Endothelial cell of umbilical vein (primary cell): ENCODE results near the gene APPL2. TPM values are rescaled to one million over a fixed set of nuclear protein-coding genes. Genes with fewer than 3 reads are reported as not detected.

Experiments
- BruUV-seq: library from RNA; stranded (reverse); fragments of 400-500 nt; replicated peaks from 2 replicates; lab custom pipeline; 2021; lab: Mats Ljungman, UMichigan
- CTCF ChIA-PET: fragments of 300-600, 350-600 bp; sonication (Branson Sonifier 250); formaldehyde crosslinking; loops from one replicate; lab custom pipeline; 2021; ENCODE audit warnings: antibody characterized with exemption, inconsistent platforms; lab: Charles Lee
- POLR2A ChIA-PET: fragments of 300-600, 350-600 bp; sonication (Branson Sonifier 250); formaldehyde crosslinking; loops from one replicate; lab custom pipeline; 2021; ENCODE audit warnings: antibody characterized with exemption, inconsistent platforms; lab: Charles Lee
- DNase-seq: peaks from one replicate; pipeline ENCODE4 v3.0.0-alpha.2; 2011; ENCODE audit warnings: low read depth, low spot score
- FAIRE-seq: peaks from 2 replicates; lab custom pipeline; 2011; peaks lifted over from hg19 to GRCh38; lab: Jason Lieb, UNC
- H2AFZ ChIP-seq: 2 replicates; pipeline ENCODE4 v1.6.0; 2012; ENCODE audit warnings: low read depth, low read length, control low read depth, inconsistent platforms
- H3K27ac ChIP-seq: 2 replicates; pipeline ENCODE4 v1.5.1; 2011; ENCODE audit warnings: low read depth, mild to moderate bottlenecking, control low read depth, low read length, moderate library complexity; ENCODE audit not compliant: insufficient read depth
- H3K27me3 ChIP-seq, 2 experiments: 2 replicates each; pipeline versions ENCODE4 v1.6.0 to v1.6.1; 2011; ENCODE audit warnings: low read length in 2 of 2, mixed read lengths in 1 of 2; ENCODE audit not compliant: control insufficient read depth in 2 of 2, insufficient read depth in 2 of 2
- H3K36me3 ChIP-seq, 2 experiments: 2 replicates in 1 of 2; 3 replicates in 1 of 2; pipeline ENCODE4 v1.5.1; 2011; ENCODE audit warnings: low read length in 2 of 2, mild to moderate bottlenecking in 1 of 2, moderate library complexity in 1 of 2; ENCODE audit not compliant: control insufficient read depth in 2 of 2, insufficient read depth in 2 of 2; ENCODE audit errors: extremely low read depth in 1 of 2
- H3K4me1 ChIP-seq: 3 replicates; pipeline ENCODE4 v1.5.1; 2011; ENCODE audit warnings: mild to moderate bottlenecking, low read length; ENCODE audit not compliant: control insufficient read depth, insufficient read depth; ENCODE audit errors: extremely low read depth
- H3K4me2 ChIP-seq: 2 replicates; pipeline ENCODE4 v1.6.1; 2011; ENCODE audit warnings: low read length, control low read depth, mixed read lengths; ENCODE audit not compliant: insufficient read depth
- H3K4me3 ChIP-seq, 3 experiments: fragments of 200-600 bp in 1 of 3; sonication (generic), shearing (Covaris generic) in 1 of 3; replicated peaks in 1 of 3; 2 replicates each; pipeline ENCODE4 v1.5.1; 2011 to 2016; ENCODE audit warnings: control low read depth in 3 of 3, low read length in 3 of 3, mild to moderate bottlenecking in 2 of 3, inconsistent platforms in 1 of 3, low read depth in 1 of 3, moderate library complexity in 1 of 3; ENCODE audit not compliant: insufficient read depth in 1 of 3
- H3K79me2 ChIP-seq: 2 replicates; pipeline ENCODE4 v1.6.0; 2012; ENCODE audit warnings: low read length, inconsistent platforms; ENCODE audit not compliant: control insufficient read depth, insufficient read depth
- H3K9ac ChIP-seq: replicated peaks from 2 replicates; pipeline ENCODE3; 2011; ENCODE audit warnings: low read length, control low read depth; ENCODE audit not compliant: insufficient read depth; ENCODE audit errors: extremely low read depth
- H3K9me1 ChIP-seq: replicated peaks from 3 replicates; pipeline ENCODE4 v1.6.0; 2011; ENCODE audit warnings: mild to moderate bottlenecking, low read length; ENCODE audit not compliant: control insufficient read depth, insufficient read depth; ENCODE audit errors: extremely low read depth
- H3K9me3 ChIP-seq: replicated peaks from 2 replicates; pipeline ENCODE4 v1.5.1; 2012; ENCODE audit warnings: low read length, inconsistent platforms; ENCODE audit not compliant: control insufficient read depth, insufficient read depth
- H4K20me1 ChIP-seq: replicated peaks from 2 replicates; pipeline ENCODE3; 2011; ENCODE audit warnings: mild to moderate bottlenecking, low read length; ENCODE audit not compliant: control insufficient read depth, insufficient read depth; ENCODE audit errors: extremely low read depth
- EZH2 ChIP-seq: IDR thresholded peaks from 2 replicates; pipeline ENCODE4 v1.6.1; 2012; ENCODE audit warnings: borderline replicate concordance, low read depth, mild to moderate bottlenecking, moderate library complexity, low read length, inconsistent platforms; ENCODE audit not compliant: severe bottlenecking
- FOS ChIP-seq: IDR thresholded peaks from 2 replicates; pipeline ENCODE4 v1.6.1; 2011; ENCODE audit warnings: mild to moderate bottlenecking, low read length, moderate library complexity, borderline replicate concordance; ENCODE audit not compliant: insufficient read depth
- GATA2 ChIP-seq: IDR thresholded peaks from 2 replicates; pipeline ENCODE4 v1.7.0; 2011; ENCODE audit warnings: low read depth, mild to moderate bottlenecking, moderate library complexity, mixed read lengths, low read length; ENCODE audit not compliant: insufficient read length, insufficient read depth
- JUN ChIP-seq: IDR thresholded peaks from 2 replicates; pipeline ENCODE4 v1.6.1; 2011; ENCODE audit warnings: borderline replicate concordance, low read depth; ENCODE audit not compliant: insufficient read length, insufficient read depth
- MYC ChIP-seq: IDR thresholded peaks from one replicate; pipeline ENCODE4 v1.6.1; 2011; ENCODE audit warnings: mild to moderate bottlenecking, low read depth, low read length
- POLR2A ChIP-seq: IDR thresholded peaks from 2 replicates; pipeline ENCODE4 v1.6.1; 2012; ENCODE audit warnings: low read depth, mild to moderate bottlenecking, control low read depth, low read length
- POLR2AphosphoS5 ChIP-seq: IDR thresholded peaks from 2 replicates; pipeline ENCODE4 v1.6.1; 2012; ENCODE audit warnings: low read depth, mild to moderate bottlenecking, control low read depth, low read length, moderate library complexity; ENCODE audit not compliant: insufficient read depth
- dilution Hi-C: fragments of 300-500 bp; cut with MboI; formaldehyde crosslinking; loops from one replicate; pipeline ENCODE4 v1.15.0; 2019; ENCODE audit warnings: low sequenced_read_pairs; ENCODE audit not compliant: extremely low pct_ligation_motif_present
- intact Hi-C: fragments of 100-400 bp; cut with micrococcal nuclease; formaldehyde crosslinking; loops from one replicate; pipeline ENCODE4 v1.10.0; 2022
- polyA plus RNA-seq, 4 experiments: library from polyadenylated mRNA; depleted of rRNA in 3 of 4; stranded (reverse) in 3 of 4; unstranded in 1 of 4; fragments of >200 nt; gene quantifications; 2 replicates each; pipeline versions ENCODE4 v1.2.1 to v1.2.3, GENCODE V29; 2011 to 2012; ENCODE audit warnings: missing spikeins in 1 of 4
- total RNA-seq: library from RNA; stranded (reverse); gene quantifications from 2 replicates; pipeline ENCODE4 v1.2.3, GENCODE V29; 2021
- TF ChIP-seq, protein P1 (sequence below): IDR thresholded peaks from 2 replicates; pipeline ENCODE4 v1.6.1; 2011; ENCODE audit not compliant: insufficient read depth, insufficient read length
- TF ChIP-seq, protein P2 (sequence below), 2 donors: IDR thresholded peaks; 1 replicate in 1 of 2; 2 replicates in 1 of 2; pipeline ENCODE4 v1.5.1; 2011; ENCODE audit warnings: low read length in 2 of 2, mild to moderate bottlenecking in 2 of 2, moderate library complexity in 2 of 2, control low read depth in 1 of 2, inconsistent platforms in 1 of 2, low read depth in 1 of 2; ENCODE audit not compliant: insufficient read depth in 1 of 2; ENCODE audit errors: extremely low read depth in 1 of 2

APPL2 gene
- total and polyA plus RNA-seq, 2 donors (not counting 3 experiments of a cell fraction or from before 2014, with no cell fraction given) = 8.1 to 21.4 TPM

DNA sequence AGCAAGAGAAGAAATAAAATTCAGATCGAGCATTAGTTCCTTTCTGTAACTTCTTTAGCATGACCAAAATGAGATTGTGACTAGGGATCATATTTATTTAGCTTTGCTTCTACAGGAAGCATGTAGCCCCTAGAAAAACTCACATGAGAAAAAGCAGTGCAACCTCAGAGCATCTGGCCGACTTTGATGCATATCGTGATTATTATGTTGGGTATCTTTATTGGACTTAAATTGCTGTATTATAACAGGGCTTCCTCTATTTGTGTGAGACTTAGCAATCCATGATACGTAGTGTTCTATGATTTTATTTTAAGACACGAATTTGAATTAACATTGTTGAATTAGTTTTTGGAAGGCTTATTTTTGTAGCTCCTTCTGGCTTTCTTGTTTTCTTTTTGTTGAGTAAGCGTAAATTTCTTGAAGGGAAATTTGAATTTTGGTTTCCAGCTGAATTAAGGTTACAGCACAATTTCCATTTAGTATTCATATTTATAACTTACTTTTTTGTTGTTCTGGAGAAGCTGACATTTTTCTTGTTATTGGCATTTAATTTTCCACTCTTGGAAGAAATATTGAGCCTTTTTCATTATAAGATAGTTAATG is 94.6 kb downstream of the APPL2 start:
- intact Hi-C loops = no loop called here
- H3K27ac ChIP-seq = no peak overlapping the region
- CTCF ChIA-PET = no interaction called here

More for the DNA sequence above, 94.6 kb downstream of the APPL2 start:
- H3K4me3 ChIP-seq = no peak overlapping the region
- H3K79me2 ChIP-seq = peaks cover 18% of the 10 kb centered on the region
- no peaks in the 10 kb centered on the region for H3K27me3 ChIP-seq
- TF ChIP-seq, protein P1, sequence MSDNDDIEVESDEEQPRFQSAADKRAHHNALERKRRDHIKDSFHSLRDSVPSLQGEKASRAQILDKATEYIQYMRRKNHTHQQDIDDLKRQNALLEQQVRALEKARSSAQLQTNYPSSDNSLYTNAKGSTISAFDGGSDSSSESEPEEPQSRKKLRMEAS = no peak
- TF ChIP-seq JUN (no peak), GATA2 (no peak), FOS (no peak), POLR2A (no peak), EZH2 (no peak), MYC (no peak), POLR2AphosphoS5 (no peak)
- TF ChIP-seq, protein P2, sequence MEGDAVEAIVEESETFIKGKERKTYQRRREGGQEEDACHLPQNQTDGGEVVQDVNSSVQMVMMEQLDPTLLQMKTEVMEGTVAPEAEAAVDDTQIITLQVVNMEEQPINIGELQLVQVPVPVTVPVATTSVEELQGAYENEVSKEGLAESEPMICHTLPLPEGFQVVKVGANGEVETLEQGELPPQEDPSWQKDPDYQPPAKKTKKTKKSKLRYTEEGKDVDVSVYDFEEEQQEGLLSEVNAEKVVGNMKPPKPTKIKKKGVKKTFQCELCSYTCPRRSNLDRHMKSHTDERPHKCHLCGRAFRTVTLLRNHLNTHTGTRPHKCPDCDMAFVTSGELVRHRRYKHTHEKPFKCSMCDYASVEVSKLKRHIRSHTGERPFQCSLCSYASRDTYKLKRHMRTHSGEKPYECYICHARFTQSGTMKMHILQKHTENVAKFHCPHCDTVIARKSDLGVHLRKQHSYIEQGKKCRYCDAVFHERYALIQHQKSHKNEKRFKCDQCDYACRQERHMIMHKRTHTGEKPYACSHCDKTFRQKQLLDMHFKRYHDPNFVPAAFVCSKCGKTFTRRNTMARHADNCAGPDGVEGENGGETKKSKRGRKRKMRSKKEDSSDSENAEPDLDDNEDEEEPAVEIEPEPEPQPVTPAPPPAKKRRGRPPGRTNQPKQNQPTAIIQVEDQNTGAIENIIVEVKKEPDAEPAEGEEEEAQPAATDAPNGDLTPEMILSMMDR (IDR thresholded peaks at IDR 0.05; ENCODE audit: extremely low read depth in 1 of 2, insufficient read depth in 1 of 2, low read depth in 1 of 2, low read length in 2 of 2) = no peak
- no peaks in the 10 kb centered on the region for H3K9me3 ChIP-seq
- dilution Hi-C loops = no loop called here
- H3K9me1 ChIP-seq = no peaks in the 10 kb centered on the region
- no TSS peak for BruUV-seq
- H3K4me2 ChIP-seq = no peak overlapping the region
- no peaks in the 10 kb centered on the region for H3K4me1 ChIP-seq
- no peak overlapping the region for H3K9ac ChIP-seq
- DNase-seq (no peak), FAIRE-seq (no peak)
- H3K36me3 ChIP-seq = peaks cover 8 to 51% of the 10 kb centered on the region in 2 experiments
- H4K20me1 ChIP-seq = no peaks in the 10 kb centered on the region
- no peak overlapping the region for H2AFZ ChIP-seq
- POLR2A ChIA-PET = interaction anchor here (0.6 kb wide), 1 partner anchor 1211 kb away, joined by 3 read pairs; no protein-coding TSS in a partner anchor
